Central memory CD8-positive, alpha-beta T cell (primary cell): ENCODE measurements around the gene STAT5B.
"Not testable (repeated sequence)": the region's sequence is repeated elsewhere in the genome, so short reads cannot be mapped to it uniquely, and the experiment has no call there.

Experiments used
- ATAC-seq: fragments of 150-1000 bp; cut with Tn5 transposase; replicated peaks from 2 replicates; pipeline ENCODE4 v1.10.0; 2022; ENCODE audit warnings: mild to moderate bottlenecking, moderate FRiP score, moderate number of reproducible peaks; ENCODE audit not compliant: poor library complexity, severe bottlenecking; ENCODE audit errors: extremely low read depth
- DNase-seq, 2 donors: peaks; one replicate each; pipeline ENCODE4 v3.0.0; 2021; ENCODE audit warnings: low spot score in 2 of 2
- H3K27ac Mint-ChIP-seq: one replicate; pipeline ENCODE4 v1.8.0; 2022; ENCODE audit warnings: low read depth, mild to moderate bottlenecking, moderate library complexity, mixed read lengths
- H3K27me3 Mint-ChIP-seq: one replicate; pipeline ENCODE4 v1.8.0; 2022; ENCODE audit warnings: mixed read lengths
- H3K36me3 Mint-ChIP-seq: one replicate; pipeline ENCODE4 v1.8.0; 2022; ENCODE audit warnings: mild to moderate bottlenecking, moderate library complexity, mixed read lengths; ENCODE audit not compliant: insufficient read depth
- H3K4me1 Mint-ChIP-seq: one replicate; pipeline ENCODE4 v1.8.0; 2022; ENCODE audit warnings: mixed read lengths
- H3K4me3 Mint-ChIP-seq: one replicate; pipeline ENCODE4 v1.8.0; 2022; ENCODE audit warnings: mild to moderate bottlenecking, moderate library complexity, mixed read lengths
- H3K9me3 Mint-ChIP-seq: one replicate; pipeline ENCODE4 v1.8.0; 2022; ENCODE audit warnings: mixed read lengths

STAT5B gene

GRCh38 chr17:42227849-42228700 lies 48.1 kb downstream of the STAT5B start:
- no peak overlapping the region for H3K4me3 Mint-ChIP-seq
- DNase-seq, result no peak
- no peak overlapping the region for H3K27ac Mint-ChIP-seq
- no peak for ATAC-seq
- H3K4me1 Mint-ChIP-seq, result peaks cover 10% of the 10 kb centered on the region
- no peaks in the 10 kb centered on the region for H3K9me3 Mint-ChIP-seq
- H3K36me3 Mint-ChIP-seq, result peaks cover 31% of the 10 kb centered on the region
- H3K27me3 Mint-ChIP-seq, result no peaks in the 10 kb centered on the region

GRCh38 chr17:42225646-42226045 lies 50.5 kb downstream of the STAT5B start:
- Mint-ChIP-seq H3K4me1 (peaks cover 12% of the 10 kb centered on the region), H3K4me3 (no peak overlapping the region), H3K27ac (no peak overlapping the region), H3K27me3 (no peaks in the 10 kb centered on the region), H3K36me3 (peaks cover 41% of the 10 kb centered on the region), H3K9me3 (no peaks in the 10 kb centered on the region)
- ATAC-seq, result no peak
- DNase-seq, result no peak

GRCh38 chr17:42224651-42225050 lies 51.5 kb downstream of the STAT5B start:
- no peak for ATAC-seq
- Mint-ChIP-seq H3K27me3 (no peaks in the 10 kb centered on the region), H3K4me1 (peaks cover 7% of the 10 kb centered on the region), H3K27ac (peak overlapping the region; percentile 13), H3K4me3 (no peak overlapping the region), H3K36me3 (peaks cover 35% of the 10 kb centered on the region), H3K9me3 (no peaks in the 10 kb centered on the region)
- no peak for DNase-seq

- Mint-ChIP-seq H3K9me3 (no peaks in the 10 kb centered on the region), H3K36me3 (peaks cover 39% of the 10 kb centered on the region), H3K4me3 (no peak overlapping the region), H3K4me1 (peaks cover 7% of the 10 kb centered on the region), H3K27ac (peak overlapping the region; percentile 82), H3K27me3 (no peaks in the 10 kb centered on the region)
- peak; percentile 45 to 46 for DNase-seq
- peak; percentile 78 for ATAC-seq
Observed at GRCh38 chr17:42221886-42222745, 54.1 kb downstream of the STAT5B start.

- H3K9me3 Mint-ChIP-seq, H3K4me3 Mint-ChIP-seq, H3K27me3 Mint-ChIP-seq, ATAC-seq, H3K27ac Mint-ChIP-seq, DNase-seq, H3K4me1 Mint-ChIP-seq: not testable (repeated sequence)
- H3K36me3 Mint-ChIP-seq, result peaks cover 50% of the 10 kb centered on the region
Observed at GRCh38 chr17:42219280-42219679, 56.9 kb downstream of the STAT5B start.

GRCh38 chr17:42214156-42214555 lies 62.0 kb downstream of the STAT5B start:
- no peak for ATAC-seq
- no peak for DNase-seq
- H3K4me1 Mint-ChIP-seq, result no peaks in the 10 kb centered on the region
- H3K4me3 Mint-ChIP-seq, result no peak overlapping the region
- peak overlapping the region; percentile 22 for H3K27ac Mint-ChIP-seq
- H3K9me3 Mint-ChIP-seq, result no peaks in the 10 kb centered on the region
- peaks cover 73% of the 10 kb centered on the region for H3K36me3 Mint-ChIP-seq
- no peaks in the 10 kb centered on the region for H3K27me3 Mint-ChIP-seq

- Mint-ChIP-seq H3K4me3 (no peak overlapping the region), H3K27me3 (no peaks in the 10 kb centered on the region), H3K4me1 (no peaks in the 10 kb centered on the region), H3K27ac (no peak overlapping the region), H3K36me3 (peaks cover 85% of the 10 kb centered on the region), H3K9me3 (no peaks in the 10 kb centered on the region)
- ATAC-seq (no peak), DNase-seq (no peak)
Observed at GRCh38 chr17:42212382-42212781, 63.8 kb downstream of the STAT5B start.

- not testable (repeated sequence) for H3K9me3 Mint-ChIP-seq, H3K4me3 Mint-ChIP-seq, ATAC-seq, H3K27ac Mint-ChIP-seq, DNase-seq, H3K4me1 Mint-ChIP-seq, H3K27me3 Mint-ChIP-seq
- H3K36me3 Mint-ChIP-seq, result peaks cover 83% of the 10 kb centered on the region
Observed at GRCh38 chr17:42211921-42212341, 64.3 kb downstream of the STAT5B start.

GRCh38 chr17:42210046-42210445 lies 66.1 kb downstream of the STAT5B start:
- H3K27ac Mint-ChIP-seq, result no peak overlapping the region
- no peak for ATAC-seq
- H3K27me3 Mint-ChIP-seq, result no peaks in the 10 kb centered on the region
- peaks cover 82% of the 10 kb centered on the region for H3K36me3 Mint-ChIP-seq
- no peak overlapping the region for H3K4me3 Mint-ChIP-seq
- no peaks in the 10 kb centered on the region for H3K9me3 Mint-ChIP-seq
- no peaks in the 10 kb centered on the region for H3K4me1 Mint-ChIP-seq
- no peak for DNase-seq

- H3K4me3 Mint-ChIP-seq, ATAC-seq, DNase-seq, H3K27ac Mint-ChIP-seq, H3K9me3 Mint-ChIP-seq, H3K4me1 Mint-ChIP-seq, H3K27me3 Mint-ChIP-seq: not testable (repeated sequence)
- H3K36me3 Mint-ChIP-seq, result peaks cover 81% of the 10 kb centered on the region
Observed at GRCh38 chr17:42206153-42206612, 70.0 kb downstream of the STAT5B start.

GRCh38 chr17:42203354-42203753 lies 72.8 kb downstream of the STAT5B start:
- no peak overlapping the region for H3K4me3 Mint-ChIP-seq
- H3K27me3 Mint-ChIP-seq, result no peaks in the 10 kb centered on the region
- no peaks in the 10 kb centered on the region for H3K4me1 Mint-ChIP-seq
- H3K36me3 Mint-ChIP-seq, result peaks cover 67% of the 10 kb centered on the region
- H3K27ac Mint-ChIP-seq, result no peak overlapping the region
- DNase-seq, result no peak
- ATAC-seq, result no peak
- no peaks in the 10 kb centered on the region for H3K9me3 Mint-ChIP-seq

GRCh38 chr17:42202696-42203095 lies 73.5 kb downstream of the STAT5B start:
- Mint-ChIP-seq H3K9me3 (no peaks in the 10 kb centered on the region), H3K4me1 (no peaks in the 10 kb centered on the region), H3K36me3 (peaks cover 64% of the 10 kb centered on the region), H3K27ac (no peak overlapping the region), H3K4me3 (no peak overlapping the region), H3K27me3 (no peaks in the 10 kb centered on the region)
- no peak for ATAC-seq
- no peak for DNase-seq
